Stimulated activated CD8-positive, alpha-beta memory T cell treated with anti-CD3 and anti-CD28 coated beads, Interleukin-7, amount 100 ng/mL, for 48 hours (primary cell): ENCODE data around the gene PRORP.
A peak's percentile ranks its signal among the peaks of the same experiment; 100 is the strongest.
"Not testable (repeated sequence)": the region's sequence is repeated elsewhere in the genome, so short reads cannot be mapped to it uniquely, and the experiment has no call there.

Experiments used
- DNase-seq, 2 donors: peaks; one replicate each; pipeline ENCODE4 v3.0.0-alpha.2; 2020; ENCODE audit warnings: low read depth in 1 of 2; ENCODE audit errors: extremely low read depth in 1 of 2

The PRORP gene

GRCh38 chr14:35134329-35135123 lies 12.2 kb downstream of the PRORP start:
- DNase-seq = no peak

GRCh38 chr14:35138585-35138984 lies 16.2 kb downstream of the PRORP start:
- no peak for DNase-seq

GRCh38 chr14:35140718-35141581 lies 18.6 kb downstream of the PRORP start:
- DNase-seq = no peak

- no peak for DNase-seq
Observed at GRCh38 chr14:35144029-35144428, 21.7 kb downstream of the PRORP start.

GRCh38 chr14:35146711-35147149 lies 24.4 kb downstream of the PRORP start:
- no peak for DNase-seq

GRCh38 chr14:35147186-35147585 lies 24.8 kb downstream of the PRORP start:
- DNase-seq = no peak

- DNase-seq = no peak
Observed at GRCh38 chr14:35147711-35148110, 25.4 kb downstream of the PRORP start.

GRCh38 chr14:35149239-35149638 lies 26.9 kb downstream of the PRORP start:
- no peak for DNase-seq

GRCh38 chr14:35152531-35152930 lies 30.2 kb downstream of the PRORP start:
- DNase-seq = not testable (repeated sequence)

GRCh38 chr14:35154016-35154415 lies 31.7 kb downstream of the PRORP start:
- DNase-seq = no peak

- no peak for DNase-seq
Observed at GRCh38 chr14:35155962-35156361, 33.6 kb downstream of the PRORP start.

GRCh38 chr14:35158491-35158890 lies 36.1 kb downstream of the PRORP start:
- DNase-seq = no peak

GRCh38 chr14:35158951-35159653 lies 36.8 kb downstream of the PRORP start:
- no peak for DNase-seq

GRCh38 chr14:35159742-35160409 lies 37.5 kb downstream of the PRORP start:
- DNase-seq = no peak

GRCh38 chr14:35161231-35161630 lies 38.9 kb downstream of the PRORP start:
- peak in 1 of 2 donors; percentile 7 for DNase-seq

- DNase-seq = no peak
Observed at GRCh38 chr14:35163384-35163783, 41.0 kb downstream of the PRORP start.

- no peak for DNase-seq
Observed at GRCh38 chr14:35164849-35165248, 42.5 kb downstream of the PRORP start.

GRCh38 chr14:35167496-35167895 lies 45.1 kb downstream of the PRORP start:
- DNase-seq = no peak
